IPS DF 6.9 (cell line): ENCODE measurements around the gene COTL1.

Source experiments
- DNase-seq: peaks from one replicate; pipeline ENCODE4 v3.0.0-alpha.2; 2013; ENCODE audit warnings: low read depth, low spot score
- H3K27ac ChIP-seq: one replicate; pipeline ENCODE4 v1.5.1; 2013; ENCODE audit warnings: low read length, control low read depth
- H3K27me3 ChIP-seq: 2 replicates; pipeline ENCODE4 v1.6.1; 2013; ENCODE audit warnings: mild to moderate bottlenecking, low read length; ENCODE audit not compliant: control insufficient read depth, insufficient read depth
- H3K36me3 ChIP-seq: 2 replicates; pipeline ENCODE4 v1.6.1; 2013; ENCODE audit warnings: low read length; ENCODE audit not compliant: control insufficient read depth, insufficient read depth
- H3K4me1 ChIP-seq: 2 replicates; pipeline ENCODE4 v1.6.1; 2013; ENCODE audit warnings: low read length; ENCODE audit not compliant: control insufficient read depth, insufficient read depth
- H3K4me3 ChIP-seq: 2 replicates; pipeline ENCODE4 v1.5.1; 2013; ENCODE audit warnings: mild to moderate bottlenecking, low read length
- H3K9me3 ChIP-seq: 2 replicates; pipeline ENCODE4 v1.6.1; 2013; ENCODE audit warnings: low read length, inconsistent platforms; ENCODE audit not compliant: control insufficient read depth, insufficient read depth
- WGBS: extraction: QIAGEN DNeasy Blood & Tissue Kit; methylation state at CpG from one replicate; pipeline ENCODE4 v1.1.7; 2013; ENCODE audit warnings: mixed read lengths, missing lambda C conversion rate; ENCODE audit not compliant: insufficient read length, insufficient coverage; 5-methylcytosine and 5-hydroxymethylcytosine counted together

COTL1 gene

GRCh38 chr16:84554627-84555328 is 63.1 kb downstream of the COTL1 start:
- Histone ChIP-seq H3K27me3 (no peaks in the 10 kb centered on the region), H3K4me1 (peaks cover 12% of the 10 kb centered on the region), H3K4me3 (no peak overlapping the region), H3K36me3 (no peaks in the 10 kb centered on the region), H3K9me3 (no peaks in the 10 kb centered on the region), H3K27ac (no peak overlapping the region)
- DNase-seq: no peak
- no CpG with 5 or more reads among the region's 11 CpGs for WGBS

DNA sequence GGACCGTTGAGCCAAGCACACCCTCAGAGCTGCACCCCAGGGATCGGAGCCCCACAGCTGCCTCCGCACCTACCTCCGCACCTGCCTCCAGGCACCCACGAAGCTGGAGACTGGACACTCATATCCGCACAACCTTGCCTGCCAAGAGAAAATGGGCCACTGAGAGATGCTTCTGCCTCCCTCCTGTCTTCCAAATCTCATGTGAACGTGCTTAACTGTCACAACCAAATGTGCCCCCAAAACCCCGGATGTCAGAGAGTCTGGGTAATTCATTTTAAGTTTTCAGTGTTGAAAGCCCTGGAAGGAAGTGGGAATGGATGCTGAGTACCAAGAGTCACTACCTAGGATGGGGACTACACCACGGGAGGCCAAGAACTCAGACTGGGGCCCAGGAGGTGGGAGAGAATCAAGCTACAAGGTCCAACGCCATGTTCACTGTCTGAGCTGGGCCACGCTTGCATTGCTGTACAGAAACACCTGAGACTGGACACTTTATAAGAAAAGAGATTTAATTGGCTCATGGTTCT is 63.9 kb downstream of the COTL1 start:
- Histone ChIP-seq H3K36me3 (no peaks in the 10 kb centered on the region), H3K27ac (no peak overlapping the region), H3K4me3 (no peak overlapping the region), H3K4me1 (peaks cover 9% of the 10 kb centered on the region), H3K27me3 (no peaks in the 10 kb centered on the region), H3K9me3 (no peaks in the 10 kb centered on the region)
- no CpG with 5 or more reads among the region's 11 CpGs for WGBS
- no peak for DNase-seq

GRCh38 chr16:84552135-84552534 is 65.7 kb downstream of the COTL1 start:
- Histone ChIP-seq H3K9me3 (no peaks in the 10 kb centered on the region), H3K36me3 (no peaks in the 10 kb centered on the region), H3K4me1 (peaks cover 11% of the 10 kb centered on the region), H3K4me3 (no peak overlapping the region), H3K27ac (no peak overlapping the region), H3K27me3 (no peaks in the 10 kb centered on the region)
- no CpG with 5 or more reads among the region's 4 CpGs for WGBS
- DNase-seq: no peak

- Histone ChIP-seq H3K36me3 (no peaks in the 10 kb centered on the region), H3K4me1 (peaks cover 4% of the 10 kb centered on the region), H3K4me3 (no peak overlapping the region), H3K27ac (no peak overlapping the region), H3K27me3 (no peaks in the 10 kb centered on the region), H3K9me3 (no peaks in the 10 kb centered on the region)
- WGBS: no CpG with 5 or more reads among the region's 4 CpGs
- DNase-seq: no peak
These were observed 67.8 kb downstream of the COTL1 start for GRCh38 chr16:84550096-84550495.

DNA sequence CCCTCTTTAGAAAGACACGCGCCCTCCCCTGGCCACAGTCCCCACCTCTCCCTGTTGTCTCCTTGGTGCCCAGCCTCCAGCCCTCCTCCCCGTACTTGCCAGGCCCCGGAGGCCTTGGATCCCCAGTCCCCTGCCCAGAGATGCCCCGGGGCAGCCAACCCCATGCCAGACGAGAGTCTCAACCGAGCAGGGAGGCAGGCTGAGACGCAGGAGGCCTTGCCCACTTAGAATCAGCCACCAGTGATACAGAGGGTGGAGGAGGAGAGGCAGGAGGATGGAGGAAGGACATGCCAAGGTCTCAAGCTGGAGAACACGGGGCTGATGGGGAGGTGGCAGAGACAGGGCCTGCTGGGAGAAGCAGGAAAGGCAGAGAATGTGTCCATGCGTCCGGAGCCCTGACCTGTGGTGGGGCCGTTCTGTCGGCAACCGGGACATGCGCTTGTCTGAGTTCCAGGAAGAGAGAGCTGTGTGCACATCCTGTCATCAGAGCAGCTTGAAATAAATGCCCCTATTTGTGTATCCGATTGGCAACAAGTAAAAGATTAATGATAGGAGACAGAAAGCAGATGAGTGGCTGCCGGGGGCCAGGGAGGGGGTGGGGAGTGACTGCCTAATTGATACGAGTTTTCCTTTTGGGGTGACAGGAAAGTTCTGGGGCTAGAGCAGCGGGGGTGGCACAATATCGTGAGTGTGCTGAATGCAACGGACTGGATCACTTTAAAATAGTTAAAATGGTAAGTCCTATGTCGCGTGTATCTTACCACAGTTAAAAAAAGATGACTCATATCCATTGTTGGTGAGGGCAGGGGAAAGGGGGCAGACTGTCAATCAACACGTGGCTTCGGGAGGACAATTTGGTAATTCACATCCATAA is 68.7 kb downstream of the COTL1 start:
- DNase-seq: no peak
- peaks cover 4% of the 10 kb centered on the region for H3K4me1 ChIP-seq
- H3K27ac ChIP-seq: no peak overlapping the region
- H3K4me3 ChIP-seq: no peak overlapping the region; the same call in 1 of the 2 replicates
- H3K9me3 ChIP-seq: no peaks in the 10 kb centered on the region
- no CpG with 5 or more reads among the region's 25 CpGs for WGBS
- H3K27me3 ChIP-seq: no peaks in the 10 kb centered on the region
- H3K36me3 ChIP-seq: no peaks in the 10 kb centered on the region

DNA sequence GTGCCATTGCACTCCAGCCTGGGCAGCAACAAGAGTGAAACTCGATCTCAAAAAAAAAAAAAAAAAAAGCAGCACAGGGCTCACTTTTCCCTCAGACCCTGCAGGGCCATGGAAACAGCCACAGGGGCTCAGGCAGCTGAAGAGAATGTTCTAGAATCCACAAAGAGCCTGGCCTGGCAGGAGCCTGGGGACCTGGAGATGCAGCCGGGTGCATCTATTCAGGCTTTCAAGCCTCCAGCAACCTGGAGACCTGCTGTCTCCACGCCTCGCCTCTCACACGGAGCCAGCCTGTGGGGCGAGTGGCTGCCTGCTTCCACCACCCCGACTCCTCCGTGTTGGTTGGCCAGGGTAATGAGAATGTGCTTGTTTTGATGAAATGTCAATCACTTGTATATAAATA is 69.4 kb downstream of the COTL1 start:
- H3K4me3 ChIP-seq: no peak overlapping the region
- no peaks in the 10 kb centered on the region for H3K27me3 ChIP-seq
- H3K27ac ChIP-seq: no peak overlapping the region
- no peaks in the 10 kb centered on the region for H3K36me3 ChIP-seq
- no peak for DNase-seq
- H3K9me3 ChIP-seq: no peaks in the 10 kb centered on the region
- WGBS: no CpG with 5 or more reads among the region's 8 CpGs
- peaks cover 4% of the 10 kb centered on the region for H3K4me1 ChIP-seq

GRCh38 chr16:84547546-84548061 is 70.3 kb downstream of the COTL1 start:
- WGBS: no CpG with 5 or more reads among the region's 12 CpGs
- Histone ChIP-seq H3K9me3 (no peaks in the 10 kb centered on the region), H3K4me1 (peaks cover 4% of the 10 kb centered on the region), H3K4me3 (no peak overlapping the region), H3K36me3 (no peaks in the 10 kb centered on the region), H3K27ac (no peak overlapping the region), H3K27me3 (no peaks in the 10 kb centered on the region)
- DNase-seq: no peak

GRCh38 chr16:84546669-84547545 is 71.0 kb downstream of the COTL1 start:
- no CpG with 5 or more reads among the region's 22 CpGs for WGBS
- peaks cover 4% of the 10 kb centered on the region for H3K4me1 ChIP-seq
- H3K9me3 ChIP-seq: no peaks in the 10 kb centered on the region
- no peaks in the 10 kb centered on the region for H3K27me3 ChIP-seq
- H3K36me3 ChIP-seq: no peaks in the 10 kb centered on the region
- H3K4me3 ChIP-seq: no peak overlapping the region
- no peak for DNase-seq
- H3K27ac ChIP-seq: no peak overlapping the region

DNA sequence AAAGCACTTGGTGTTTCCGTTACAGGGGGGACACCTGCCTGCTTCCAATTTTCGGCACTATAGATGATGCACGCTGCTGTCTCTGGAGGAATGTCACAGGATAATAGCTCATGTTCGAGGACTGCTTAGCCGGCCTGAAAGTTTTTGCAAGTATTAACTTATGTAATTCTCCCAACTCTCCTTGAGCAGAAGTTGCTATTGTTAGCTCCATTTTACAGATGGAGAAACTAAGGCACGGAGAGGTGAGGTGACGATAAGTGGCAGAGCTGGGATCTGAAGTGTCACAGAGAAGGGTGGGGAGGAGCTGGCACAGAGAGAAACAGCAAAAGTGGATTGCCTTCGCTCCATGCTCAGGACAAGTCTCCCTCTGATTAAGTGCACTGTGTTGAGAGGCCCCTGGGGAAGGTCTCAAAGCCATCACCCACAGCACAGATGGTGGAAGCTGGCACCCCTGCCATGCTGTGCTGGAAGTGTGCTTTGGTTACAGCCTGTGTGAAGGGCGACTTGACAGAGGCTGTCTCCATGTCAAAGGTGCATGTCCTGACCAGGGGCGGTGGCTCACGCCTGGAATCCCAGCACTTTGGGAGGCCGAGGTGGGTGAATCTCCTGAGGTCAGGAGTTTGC is 72.7 kb downstream of the COTL1 start:
- DNase-seq: no peak
- no peaks in the 10 kb centered on the region for H3K9me3 ChIP-seq
- H3K4me3 ChIP-seq: no peak overlapping the region
- H3K4me1 ChIP-seq: peaks cover 4% of the 10 kb centered on the region
- H3K27me3 ChIP-seq: no peaks in the 10 kb centered on the region
- no peak overlapping the region for H3K27ac ChIP-seq
- no peaks in the 10 kb centered on the region for H3K36me3 ChIP-seq
- no CpG with 5 or more reads among the region's 12 CpGs for WGBS
